Measurements from ENCODE around the gene TBXA2R.

Gene TBXA2R

GRCh38 chr19:3625996-3626472 lies 19.4 kb upstream of the TBXA2R start:
- peak overlapping the region; percentile 87 for H3K9ac ChIP-seq (ENCODE audit: low read length)
- H3K4me3 ChIP-seq (ENCODE audit: low read length): peak overlapping the region; percentile 91
- no peaks in the 10 kb centered on the region for H3K9me3 ChIP-seq (ENCODE audit: control insufficient read depth, low read depth, low read length)
- H3K36me3 ChIP-seq (ENCODE audit: control insufficient read depth, low read depth, low read length): peaks cover 3% of the 10 kb centered on the region
- H3K27ac ChIP-seq (ENCODE audit: low read length): no peak overlapping the region
- H3K4me1 ChIP-seq (ENCODE audit: control insufficient read depth, low read depth, low read length): no peaks in the 10 kb centered on the region
- H3K27me3 ChIP-seq (ENCODE audit: control insufficient read depth, insufficient read depth, low read length): no peaks in the 10 kb centered on the region

DNA sequence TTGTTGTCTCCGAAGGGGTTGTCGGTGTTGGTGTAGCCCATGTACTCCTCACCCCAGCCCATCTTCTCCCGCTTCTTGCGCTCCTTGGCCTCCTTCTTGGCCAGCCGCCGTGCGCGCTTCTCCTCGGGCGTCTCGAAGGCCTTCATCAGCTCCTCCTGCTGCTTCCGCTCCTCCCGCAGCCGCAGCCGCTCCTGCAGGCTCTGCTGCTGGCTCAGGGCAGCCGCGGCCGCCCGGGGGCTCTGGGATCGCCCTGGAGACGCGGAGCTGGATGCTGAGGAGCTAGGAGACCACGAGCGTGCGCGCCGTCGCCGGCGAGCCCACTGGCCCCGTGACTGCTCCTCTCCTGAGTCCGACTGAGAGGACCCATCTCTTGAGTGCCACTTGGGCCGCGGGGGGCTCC lies 17.0 kb upstream of the TBXA2R start:
- no peak overlapping the region for H3K27ac ChIP-seq (ENCODE audit: low read length)
- H3K4me3 ChIP-seq (ENCODE audit: low read length): no peak overlapping the region
- no peaks in the 10 kb centered on the region for H3K27me3 ChIP-seq (ENCODE audit: control insufficient read depth, insufficient read depth, low read length)
- H3K9ac ChIP-seq (ENCODE audit: low read length): no peak overlapping the region
- H3K4me1 ChIP-seq (ENCODE audit: control insufficient read depth, low read depth, low read length): no peaks in the 10 kb centered on the region
- no peaks in the 10 kb centered on the region for H3K9me3 ChIP-seq (ENCODE audit: control insufficient read depth, low read depth, low read length)
- H3K36me3 ChIP-seq (ENCODE audit: control insufficient read depth, low read depth, low read length): peaks cover 3% of the 10 kb centered on the region

DNA sequence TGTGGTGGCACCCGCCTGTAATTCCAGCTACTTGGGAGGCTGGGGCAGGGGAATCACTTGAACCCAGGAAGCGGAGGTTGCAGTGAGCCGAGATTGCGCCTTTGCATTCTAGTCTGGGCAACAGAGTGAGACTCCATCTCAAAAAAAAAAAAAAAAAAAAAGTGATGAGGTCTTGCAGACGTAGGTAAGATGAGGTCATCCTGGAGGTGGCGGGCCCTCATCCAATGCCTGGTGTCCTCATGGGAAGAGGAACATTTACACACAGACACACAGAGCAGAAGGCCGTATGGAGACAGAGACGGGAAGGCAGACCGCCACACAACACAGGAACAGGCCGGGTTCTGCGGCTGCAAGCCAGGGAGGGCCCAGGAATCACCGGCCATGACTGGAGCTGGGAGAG lies 15.5 kb upstream of the TBXA2R start:
- Histone ChIP-seq H3K9me3 (ENCODE audit: control insufficient read depth, low read depth, low read length) (no peaks in the 10 kb centered on the region), H3K27me3 (ENCODE audit: control insufficient read depth, insufficient read depth, low read length) (no peaks in the 10 kb centered on the region), H3K36me3 (ENCODE audit: control insufficient read depth, low read depth, low read length) (peaks cover 3% of the 10 kb centered on the region), H3K9ac (ENCODE audit: low read length) (no peak overlapping the region), H3K4me3 (ENCODE audit: low read length) (no peak overlapping the region), H3K4me1 (ENCODE audit: control insufficient read depth, low read depth, low read length) (no peaks in the 10 kb centered on the region), H3K27ac (ENCODE audit: low read length) (no peak overlapping the region)

- H3K36me3 ChIP-seq (ENCODE audit: control insufficient read depth, low read depth, low read length): peaks cover 3% of the 10 kb centered on the region
- H3K27me3 ChIP-seq (ENCODE audit: control insufficient read depth, insufficient read depth, low read length): no peaks in the 10 kb centered on the region
- no peak overlapping the region for H3K9ac ChIP-seq (ENCODE audit: low read length)
- H3K27ac ChIP-seq (ENCODE audit: low read length): no peak overlapping the region
- no peaks in the 10 kb centered on the region for H3K9me3 ChIP-seq (ENCODE audit: control insufficient read depth, low read depth, low read length)
- H3K4me3 ChIP-seq (ENCODE audit: low read length): no peak overlapping the region
- H3K4me1 ChIP-seq (ENCODE audit: control insufficient read depth, low read depth, low read length): no peaks in the 10 kb centered on the region
Measured at GRCh38 chr19:3621689-3622088, 15.0 kb upstream of the TBXA2R start.

- Histone ChIP-seq H3K27me3 (ENCODE audit: control insufficient read depth, insufficient read depth, low read length) (no peaks in the 10 kb centered on the region), H3K27ac (ENCODE audit: low read length) (no peak overlapping the region), H3K36me3 (ENCODE audit: control insufficient read depth, low read depth, low read length) (peaks cover 3% of the 10 kb centered on the region), H3K9me3 (ENCODE audit: control insufficient read depth, low read depth, low read length) (no peaks in the 10 kb centered on the region), H3K9ac (ENCODE audit: low read length) (no peak overlapping the region), H3K4me1 (ENCODE audit: control insufficient read depth, low read depth, low read length) (no peaks in the 10 kb centered on the region), H3K4me3 (ENCODE audit: low read length) (no peak overlapping the region)
Measured at GRCh38 chr19:3620817-3621547, 14.3 kb upstream of the TBXA2R start.

DNA sequence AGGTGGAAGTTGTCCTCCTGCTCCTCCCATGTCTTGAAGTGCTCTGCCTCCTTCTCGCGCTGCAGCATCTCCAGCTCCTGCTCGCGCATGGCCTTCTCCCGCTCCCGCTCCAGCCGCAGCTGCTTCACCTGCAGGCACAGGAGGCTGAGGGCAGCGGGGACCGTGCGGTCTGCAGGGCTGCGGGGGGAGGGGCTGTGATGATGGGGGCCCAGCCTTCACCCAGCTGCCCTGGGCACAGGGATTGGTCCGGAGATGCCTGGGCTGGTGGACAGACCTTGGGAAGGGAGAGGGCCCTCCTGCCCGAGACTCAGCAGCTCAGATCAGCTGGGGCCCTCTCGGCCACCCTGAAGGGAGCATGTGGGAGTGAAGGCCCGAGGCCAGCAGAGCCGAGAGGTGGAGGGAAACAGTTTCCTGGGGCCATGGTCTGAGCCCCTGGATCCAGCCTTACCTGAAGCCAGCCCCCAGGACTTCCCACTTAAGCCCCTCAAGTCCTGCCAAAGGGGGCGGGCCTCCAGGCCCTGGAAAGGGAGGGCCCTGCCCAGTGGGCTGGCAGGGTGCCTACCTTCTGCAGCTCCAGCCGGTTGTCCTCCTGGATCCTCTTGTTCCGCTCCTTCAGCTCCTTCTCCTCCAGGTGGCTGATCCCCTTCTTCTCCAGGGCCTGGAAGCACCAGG lies 13.6 kb upstream of the TBXA2R start:
- Histone ChIP-seq H3K9me3 (ENCODE audit: control insufficient read depth, low read depth, low read length) (no peaks in the 10 kb centered on the region), H3K36me3 (ENCODE audit: control insufficient read depth, low read depth, low read length) (peaks cover 3% of the 10 kb centered on the region), H3K27me3 (ENCODE audit: control insufficient read depth, insufficient read depth, low read length) (no peaks in the 10 kb centered on the region), H3K4me1 (ENCODE audit: control insufficient read depth, low read depth, low read length) (no peaks in the 10 kb centered on the region), H3K9ac (ENCODE audit: low read length) (no peak overlapping the region), H3K4me3 (ENCODE audit: low read length) (no peak overlapping the region), H3K27ac (ENCODE audit: low read length) (no peak overlapping the region)

DNA sequence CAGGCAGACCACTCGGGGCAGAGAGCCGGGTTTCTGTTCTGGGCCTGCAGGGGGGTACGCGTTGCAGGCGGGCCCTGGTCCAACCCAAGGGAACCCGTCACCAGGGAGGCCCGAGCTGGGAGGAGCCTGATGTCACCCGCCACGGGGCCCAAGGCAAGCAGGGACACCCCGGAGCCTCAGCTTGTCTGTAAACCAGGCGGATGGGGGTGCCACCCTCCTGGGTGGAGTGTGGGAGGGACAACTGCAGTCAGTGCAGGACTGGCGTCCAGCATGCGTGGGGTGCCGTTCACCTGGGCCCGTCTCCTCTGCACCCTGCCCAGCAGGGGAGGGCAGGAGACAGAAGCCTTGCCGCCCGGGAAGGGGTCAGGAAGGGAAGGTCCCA lies 12.9 kb upstream of the TBXA2R start:
- H3K9me3 ChIP-seq (ENCODE audit: control insufficient read depth, low read depth, low read length): no peaks in the 10 kb centered on the region
- no peak overlapping the region for H3K9ac ChIP-seq (ENCODE audit: low read length)
- no peak overlapping the region for H3K27ac ChIP-seq (ENCODE audit: low read length)
- H3K36me3 ChIP-seq (ENCODE audit: control insufficient read depth, low read depth, low read length): peaks cover 3% of the 10 kb centered on the region
- no peaks in the 10 kb centered on the region for H3K4me1 ChIP-seq (ENCODE audit: control insufficient read depth, low read depth, low read length)
- no peaks in the 10 kb centered on the region for H3K27me3 ChIP-seq (ENCODE audit: control insufficient read depth, insufficient read depth, low read length)
- H3K4me3 ChIP-seq (ENCODE audit: low read length): no peak overlapping the region

DNA sequence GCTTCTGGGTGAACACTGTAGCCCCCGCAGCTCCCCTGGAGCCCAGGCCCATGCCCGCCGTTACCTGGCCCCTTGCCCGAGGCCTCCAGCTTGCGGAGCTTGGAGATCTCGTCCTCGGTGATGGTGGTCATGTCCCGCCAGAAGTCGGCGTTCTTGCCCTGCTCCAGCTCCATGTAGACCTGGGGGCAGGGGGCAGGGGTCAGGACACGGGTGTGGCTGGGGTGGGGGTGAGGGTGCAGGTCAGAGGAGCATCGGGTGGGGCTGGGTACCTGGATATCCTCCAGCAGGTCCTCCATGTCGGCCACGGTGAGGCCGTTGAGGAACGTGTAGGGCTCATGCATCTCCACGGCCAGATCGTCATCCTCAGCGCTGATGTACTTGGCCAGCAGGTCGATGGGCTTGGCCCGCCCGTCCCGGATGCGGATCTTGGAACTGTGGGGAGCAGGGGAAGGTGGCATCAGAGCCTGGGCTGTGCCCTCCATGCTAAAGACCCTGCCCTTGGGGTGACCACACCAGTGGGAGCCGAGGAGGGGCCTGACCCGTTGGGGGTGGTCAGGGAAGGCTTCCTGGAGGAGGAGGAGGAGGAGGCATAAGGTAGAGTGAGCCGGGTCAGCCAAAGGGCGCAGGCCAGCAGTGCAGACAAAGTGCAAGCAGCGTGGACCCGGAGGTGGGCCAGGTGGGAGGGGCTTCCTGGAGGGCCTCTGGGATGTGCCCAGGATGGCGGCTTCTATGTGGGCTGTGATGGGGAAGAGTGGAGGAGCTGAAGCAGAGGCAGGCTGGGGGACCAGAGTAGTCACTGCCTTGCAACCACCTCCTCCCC lies 12.3 kb upstream of the TBXA2R start:
- no peaks in the 10 kb centered on the region for H3K4me1 ChIP-seq (ENCODE audit: control insufficient read depth, low read depth, low read length)
- peaks cover 3% of the 10 kb centered on the region for H3K36me3 ChIP-seq (ENCODE audit: control insufficient read depth, low read depth, low read length)
- no peak overlapping the region for H3K9ac ChIP-seq (ENCODE audit: low read length)
- no peaks in the 10 kb centered on the region for H3K9me3 ChIP-seq (ENCODE audit: control insufficient read depth, low read depth, low read length)
- H3K27ac ChIP-seq (ENCODE audit: low read length): no peak overlapping the region
- no peaks in the 10 kb centered on the region for H3K27me3 ChIP-seq (ENCODE audit: control insufficient read depth, insufficient read depth, low read length)
- no peak overlapping the region for H3K4me3 ChIP-seq (ENCODE audit: low read length)

- no peaks in the 10 kb centered on the region for H3K27me3 ChIP-seq (ENCODE audit: control insufficient read depth, insufficient read depth, low read length)
- H3K9me3 ChIP-seq (ENCODE audit: control insufficient read depth, low read depth, low read length): no peaks in the 10 kb centered on the region
- no peak overlapping the region for H3K4me3 ChIP-seq (ENCODE audit: low read length)
- peaks cover under 1% of the 10 kb centered on the region for H3K36me3 ChIP-seq (ENCODE audit: control insufficient read depth, low read depth, low read length)
- no peak overlapping the region for H3K9ac ChIP-seq (ENCODE audit: low read length)
- no peak overlapping the region for H3K27ac ChIP-seq (ENCODE audit: low read length)
- no peaks in the 10 kb centered on the region for H3K4me1 ChIP-seq (ENCODE audit: control insufficient read depth, low read depth, low read length)
Measured at GRCh38 chr19:3618144-3618810, 11.6 kb upstream of the TBXA2R start.

- Histone ChIP-seq H3K9ac (ENCODE audit: low read length) (no peak overlapping the region), H3K27ac (ENCODE audit: low read length) (no peak overlapping the region), H3K4me1 (ENCODE audit: control insufficient read depth, low read depth, low read length) (no peaks in the 10 kb centered on the region), H3K4me3 (ENCODE audit: low read length) (no peak overlapping the region), H3K36me3 (ENCODE audit: control insufficient read depth, low read depth, low read length) (no peaks in the 10 kb centered on the region), H3K27me3 (ENCODE audit: control insufficient read depth, insufficient read depth, low read length) (no peaks in the 10 kb centered on the region), H3K9me3 (ENCODE audit: control insufficient read depth, low read depth, low read length) (no peaks in the 10 kb centered on the region)
Measured at GRCh38 chr19:3617463-3617862, 10.8 kb upstream of the TBXA2R start.

- Histone ChIP-seq H3K27me3 (ENCODE audit: control insufficient read depth, insufficient read depth, low read length) (no peaks in the 10 kb centered on the region), H3K4me3 (ENCODE audit: low read length) (no peak overlapping the region), H3K9ac (ENCODE audit: low read length) (no peak overlapping the region), H3K36me3 (ENCODE audit: control insufficient read depth, low read depth, low read length) (peaks cover 6% of the 10 kb centered on the region), H3K4me1 (ENCODE audit: control insufficient read depth, low read depth, low read length) (no peaks in the 10 kb centered on the region), H3K9me3 (ENCODE audit: control insufficient read depth, low read depth, low read length) (no peaks in the 10 kb centered on the region), H3K27ac (ENCODE audit: low read length) (no peak overlapping the region)
Measured at GRCh38 chr19:3615524-3616135, 9.0 kb upstream of the TBXA2R start.

All from iPS-18a (cell line).